Measurements from ENCODE around the gene WDFY4. TPM values are rescaled to one million over a fixed set of nuclear protein-coding genes. Genes with fewer than 3 reads are reported as not detected.

WDFY4 gene
- total RNA-seq, 4 donors from 2014 or later: 4.1 to 27.9 (median 9.0) TPM

- no peak for TF ChIP-seq CTCF (IDR thresholded peaks at IDR 0.05; ENCODE audit: low read depth)
Observed at GRCh38 chr10:48946891-48947500, 262.3 kb downstream of the WDFY4 start.

- TF ChIP-seq CTCF (IDR thresholded peaks at IDR 0.05; ENCODE audit: low read depth): no peak
Observed at GRCh38 chr10:48947690-48948469, 263.2 kb downstream of the WDFY4 start.

- no peak for TF ChIP-seq CTCF (IDR thresholded peaks at IDR 0.05; ENCODE audit: low read depth)
Observed at GRCh38 chr10:48948470-48949037, 263.9 kb downstream of the WDFY4 start.

- TF ChIP-seq CTCF (IDR thresholded peaks at IDR 0.05; ENCODE audit: low read depth): no peak
Observed at GRCh38 chr10:48951707-48952106, 267.0 kb downstream of the WDFY4 start.

- no peak for TF ChIP-seq CTCF (IDR thresholded peaks at IDR 0.05; ENCODE audit: low read depth)
Observed at GRCh38 chr10:48957361-48958151, 272.9 kb downstream of the WDFY4 start.

GRCh38 chr10:48958598-48959190 lies 274.0 kb downstream of the WDFY4 start:
- no peak for TF ChIP-seq CTCF (IDR thresholded peaks at IDR 0.05; ENCODE audit: low read depth)
